GM12801 (cell line): ENCODE results near the gene DNAJB1.

ENCODE experiments used
- CTCF ChIP-seq: IDR thresholded peaks from one replicate; pipeline ENCODE4 v1.5.1; 2011; ENCODE audit warnings: control low read depth; ENCODE audit not compliant: insufficient read length; ENCODE audit errors: extremely low read depth

The DNAJB1 gene

GRCh38 chr19:14544977-14545715 is 26.9 kb upstream of the DNAJB1 start:
- no peak for TF ChIP-seq CTCF

- no peak for TF ChIP-seq CTCF
These were observed 25.9 kb upstream of the DNAJB1 start for GRCh38 chr19:14544047-14544446.

DNA sequence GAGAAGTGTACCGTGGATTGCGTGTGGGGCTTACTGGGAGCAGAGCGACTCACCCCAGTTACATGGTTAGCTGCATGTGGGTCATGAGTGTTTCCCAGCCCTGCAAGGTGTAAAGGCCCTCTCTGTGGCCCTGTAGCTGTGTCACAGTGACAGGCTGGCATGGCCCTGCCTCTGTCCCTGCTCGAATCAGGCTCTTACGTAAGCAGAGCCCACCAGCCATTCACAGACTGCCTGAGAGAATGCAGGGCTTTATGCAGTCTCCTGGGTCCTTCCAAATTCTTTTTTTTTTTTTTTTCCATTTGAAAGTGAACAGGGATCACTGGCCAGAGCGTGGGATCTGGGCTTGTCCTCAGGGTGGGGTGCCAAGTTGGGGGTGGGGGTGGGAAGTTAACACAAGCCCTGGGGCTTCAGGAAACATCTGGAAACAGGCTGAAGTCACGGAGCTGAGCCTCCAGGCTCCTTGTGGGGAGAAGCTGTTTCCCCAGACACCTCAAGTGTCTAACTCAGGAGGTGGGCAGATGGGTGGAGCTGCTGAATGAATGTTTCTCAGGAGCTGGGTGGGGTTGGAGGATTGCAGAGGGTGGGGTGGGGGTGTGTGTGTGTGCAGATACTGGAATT is 24.6 kb upstream of the DNAJB1 start:
- no peak for TF ChIP-seq CTCF

DNA sequence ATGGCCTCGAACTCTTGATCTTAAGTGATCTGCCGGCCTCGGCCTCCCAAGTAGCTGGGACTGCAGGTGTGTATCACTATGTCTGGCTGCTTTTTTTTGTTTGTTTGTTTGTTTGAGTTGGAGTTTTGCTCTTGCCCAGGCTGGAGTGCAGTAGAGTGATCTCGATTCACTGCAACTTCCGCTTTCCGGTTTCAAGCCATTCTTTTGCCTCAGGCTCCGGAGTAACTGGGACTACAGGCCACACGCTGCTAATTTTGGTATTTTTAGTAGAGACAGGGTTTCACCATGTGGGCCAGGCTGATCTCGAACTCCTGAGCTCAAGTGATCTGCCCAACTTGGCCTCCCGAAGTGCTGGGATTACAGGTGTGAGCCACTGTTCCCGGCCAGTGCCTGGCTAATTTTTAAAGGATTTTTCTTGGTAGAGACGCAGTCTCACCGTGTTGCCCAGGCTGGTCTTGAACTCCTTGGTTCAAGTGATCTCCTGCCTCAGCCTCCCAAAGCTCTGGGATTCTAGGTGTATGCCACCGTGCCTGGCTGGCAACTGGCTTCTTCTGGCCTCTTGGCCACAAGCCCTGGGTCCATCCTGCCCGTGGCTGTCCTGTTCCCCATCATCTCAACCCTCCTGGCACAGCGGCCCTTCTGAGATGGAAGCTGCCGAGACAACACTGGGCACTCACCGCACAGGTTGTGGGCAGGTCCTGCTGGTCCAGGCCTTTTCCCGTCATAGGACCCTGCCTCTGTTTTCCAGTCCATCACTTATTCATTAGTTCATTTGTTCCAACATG is 22.7 kb upstream of the DNAJB1 start:
- no peak for TF ChIP-seq CTCF

DNA sequence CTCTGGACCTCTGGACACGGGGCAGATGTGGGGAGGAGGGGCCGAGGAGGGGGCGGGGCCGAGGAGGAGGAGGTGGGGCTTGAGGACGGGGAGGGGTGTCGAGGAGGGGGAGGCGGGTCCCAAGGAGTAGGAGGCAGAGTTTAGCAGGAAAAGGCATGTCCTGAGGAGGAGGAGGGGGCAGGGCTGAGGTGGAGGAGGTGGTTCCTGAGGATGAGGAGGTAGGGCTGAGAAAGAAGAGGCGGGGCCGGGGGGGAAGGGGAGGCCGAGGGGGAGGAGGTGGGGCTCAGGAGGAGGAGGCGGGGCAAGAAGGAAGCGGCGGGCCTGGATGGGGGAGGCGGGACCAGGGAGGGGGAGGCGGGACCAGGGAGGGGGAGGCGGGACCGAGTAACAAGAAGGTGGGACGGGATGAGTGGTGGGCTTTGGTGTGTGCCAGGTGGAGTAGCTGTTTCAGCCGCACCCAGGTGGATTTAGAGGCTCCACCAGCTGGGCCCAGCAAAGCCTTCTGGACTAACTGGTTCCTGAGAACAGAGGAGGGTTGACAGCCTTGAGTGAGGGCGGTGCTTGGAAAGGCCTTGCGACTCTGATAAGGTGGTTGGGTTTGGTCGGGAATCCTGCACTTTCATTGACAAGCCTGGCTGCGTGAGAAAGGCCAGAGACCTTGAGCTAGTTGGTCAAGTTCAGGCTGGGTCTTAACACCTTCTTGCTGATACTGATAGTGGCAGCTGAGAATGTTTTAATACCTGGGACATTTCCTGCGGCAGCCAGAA is 18.9 kb upstream of the DNAJB1 start:
- TF ChIP-seq CTCF, result no peak

GRCh38 chr19:14533450-14533849 is 15.3 kb upstream of the DNAJB1 start:
- no peak for TF ChIP-seq CTCF

DNA sequence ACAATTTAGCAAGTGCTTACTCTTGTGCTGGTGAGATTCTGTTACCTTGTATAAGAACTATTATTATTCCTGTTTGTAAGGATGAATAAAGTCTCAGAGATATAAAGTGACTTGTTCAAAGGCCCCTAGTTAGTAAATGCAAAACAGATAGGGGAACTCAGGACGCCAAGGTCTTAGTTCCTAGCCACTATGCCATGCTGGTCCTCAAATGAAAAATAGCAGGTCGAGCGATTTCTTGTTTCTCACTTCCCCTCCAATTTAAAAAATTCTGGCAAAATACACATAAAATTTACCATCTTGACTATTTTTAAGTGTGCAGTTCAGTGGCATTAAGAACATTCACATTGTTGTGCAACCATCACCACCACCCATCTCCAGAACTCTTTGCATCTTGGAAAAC is 12.3 kb upstream of the DNAJB1 start:
- TF ChIP-seq CTCF, result no peak
